ENCODE results near the gene GMPR2. TPM values are rescaled to one million over a fixed set of nuclear protein-coding genes. Genes with fewer than 3 reads are reported as not detected.

Gene GMPR2
- total and polyA plus RNA-seq, 2 of the 13 experiments (the other 11 are each of a cell fraction or from before 2014, with no cell fraction given) = 210 to 273 TPM

DNA sequence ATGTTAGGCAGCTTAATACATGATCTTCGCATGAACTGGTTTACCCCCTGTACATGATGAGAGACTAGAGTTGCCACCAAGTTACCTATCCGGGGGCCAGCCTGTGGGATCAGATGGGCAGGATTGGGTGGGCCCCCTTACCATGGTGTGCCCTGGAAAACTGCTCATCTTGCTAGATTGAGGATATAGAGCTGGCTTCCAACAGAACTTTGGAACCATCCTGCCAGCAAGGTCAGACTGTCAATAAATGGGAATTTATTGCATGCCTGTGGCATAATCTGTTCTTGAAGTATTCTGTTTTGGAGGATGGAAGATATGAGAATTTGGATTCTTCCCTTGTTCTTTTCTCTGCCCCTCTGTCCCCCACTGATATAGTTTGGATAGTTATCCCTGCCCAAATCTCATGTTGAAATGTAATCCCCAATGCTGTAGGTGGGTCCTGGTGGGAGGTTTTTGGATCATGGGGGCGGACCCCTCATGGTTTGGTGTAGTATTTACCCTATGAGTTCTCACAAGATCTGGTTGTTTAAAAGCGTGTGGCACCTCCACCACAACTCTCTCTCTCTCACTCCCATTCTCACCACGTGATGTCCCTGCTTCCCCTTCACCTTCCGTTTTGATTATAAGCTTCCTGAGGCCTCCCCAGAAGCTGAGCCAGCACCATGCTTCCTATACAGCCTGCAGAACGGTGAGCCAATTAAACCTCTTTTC, 33.8 kb upstream of the GMPR2 start (continued):
- TF ChIP-seq THAP9 (CRISPR knock-in tag; IDR thresholded peaks at IDR 0.05; ENCODE audit: borderline replicate concordance) = 0 out of 2 replicates have a peak, but pooled peaks have one; percentile 3
- TF ChIP-seq, protein P1, sequence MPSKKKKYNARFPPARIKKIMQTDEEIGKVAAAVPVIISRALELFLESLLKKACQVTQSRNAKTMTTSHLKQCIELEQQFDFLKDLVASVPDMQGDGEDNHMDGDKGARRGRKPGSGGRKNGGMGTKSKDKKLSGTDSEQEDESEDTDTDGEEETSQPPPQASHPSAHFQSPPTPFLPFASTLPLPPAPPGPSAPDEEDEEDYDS (CRISPR knock-in tag; IDR thresholded peaks at IDR 0.05) = 0 out of 2 replicates have a peak, but pooled peaks have one; percentile 31
- TF ChIP-seq CERS6 (CRISPR knock-in tag; IDR thresholded peaks at IDR 0.05) = no peak
- 0 out of 2 replicates have a peak, but pooled peaks have one; percentile 40 for TF ChIP-seq ZNF264 (CRISPR knock-in tag; IDR thresholded peaks at IDR 0.05)
- TF ChIP-seq, protein P2, sequence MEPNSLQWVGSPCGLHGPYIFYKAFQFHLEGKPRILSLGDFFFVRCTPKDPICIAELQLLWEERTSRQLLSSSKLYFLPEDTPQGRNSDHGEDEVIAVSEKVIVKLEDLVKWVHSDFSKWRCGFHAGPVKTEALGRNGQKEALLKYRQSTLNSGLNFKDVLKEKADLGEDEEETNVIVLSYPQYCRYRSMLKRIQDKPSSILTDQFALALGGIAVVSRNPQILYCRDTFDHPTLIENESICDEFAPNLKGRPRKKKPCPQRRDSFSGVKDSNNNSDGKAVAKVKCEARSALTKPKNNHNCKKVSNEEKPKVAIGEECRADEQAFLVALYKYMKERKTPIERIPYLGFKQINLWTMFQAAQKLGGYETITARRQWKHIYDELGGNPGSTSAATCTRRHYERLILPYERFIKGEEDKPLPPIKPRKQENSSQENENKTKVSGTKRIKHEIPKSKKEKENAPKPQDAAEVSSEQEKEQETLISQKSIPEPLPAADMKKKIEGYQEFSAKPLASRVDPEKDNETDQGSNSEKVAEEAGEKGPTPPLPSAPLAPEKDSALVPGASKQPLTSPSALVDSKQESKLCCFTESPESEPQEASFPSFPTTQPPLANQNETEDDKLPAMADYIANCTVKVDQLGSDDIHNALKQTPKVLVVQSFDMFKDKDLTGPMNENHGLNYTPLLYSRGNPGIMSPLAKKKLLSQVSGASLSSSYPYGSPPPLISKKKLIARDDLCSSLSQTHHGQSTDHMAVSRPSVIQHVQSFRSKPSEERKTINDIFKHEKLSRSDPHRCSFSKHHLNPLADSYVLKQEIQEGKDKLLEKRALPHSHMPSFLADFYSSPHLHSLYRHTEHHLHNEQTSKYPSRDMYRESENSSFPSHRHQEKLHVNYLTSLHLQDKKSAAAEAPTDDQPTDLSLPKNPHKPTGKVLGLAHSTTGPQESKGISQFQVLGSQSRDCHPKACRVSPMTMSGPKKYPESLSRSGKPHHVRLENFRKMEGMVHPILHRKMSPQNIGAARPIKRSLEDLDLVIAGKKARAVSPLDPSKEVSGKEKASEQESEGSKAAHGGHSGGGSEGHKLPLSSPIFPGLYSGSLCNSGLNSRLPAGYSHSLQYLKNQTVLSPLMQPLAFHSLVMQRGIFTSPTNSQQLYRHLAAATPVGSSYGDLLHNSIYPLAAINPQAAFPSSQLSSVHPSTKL (CRISPR knock-in tag; IDR thresholded peaks at IDR 0.05) = 0 out of 2 replicates have a peak, but pooled peaks have one; percentile 38
- TF ChIP-seq GLI4 (CRISPR knock-in tag; IDR thresholded peaks at IDR 0.05; ENCODE audit: borderline replicate concordance) = no peak; the same call in 1 of the 2 replicates
- TF ChIP-seq RBAK (CRISPR knock-in tag; IDR thresholded peaks at IDR 0.05) = no peak
- peak; percentile 5; the same call in 1 of the 2 replicates for TF ChIP-seq ZNF235 (CRISPR knock-in tag; IDR thresholded peaks at IDR 0.05; ENCODE audit: borderline replicate concordance)
- 0 out of 2 replicates have a peak, but pooled peaks have one; percentile 26 for TF ChIP-seq SAP130 (CRISPR knock-in tag; IDR thresholded peaks at IDR 0.05; ENCODE audit: low read depth)
- no peak for TF ChIP-seq AHDC1 (CRISPR knock-in tag; IDR thresholded peaks at IDR 0.05; ENCODE audit: borderline replicate concordance)
- TF ChIP-seq ZNF740 (CRISPR knock-in tag; IDR thresholded peaks at IDR 0.05) = no peak
